GM21576 (cell line): Measurements from ENCODE around the gene ANKS1B.
"Not testable (repeated sequence)": the region's sequence is repeated elsewhere in the genome, so short reads cannot be mapped to it uniquely, and the experiment has no call there.

Experiments
- ATAC-seq: cut with Tn5 transposase; IDR thresholded peaks from one replicate; pipeline ENCODE4 v1.9.1; 2021; ENCODE audit warnings: mild to moderate bottlenecking, moderate library complexity; ENCODE audit not compliant: unreplicated experiment

Gene ANKS1B

GRCh38 chr12:98852181-98852580 is 1132.6 kb downstream of the ANKS1B start:
- ATAC-seq: no peak

GRCh38 chr12:98847242-98847641 is 1137.5 kb downstream of the ANKS1B start:
- no peak for ATAC-seq

- no peak for ATAC-seq
These were observed 1138.8 kb downstream of the ANKS1B start for GRCh38 chr12:98845957-98846356.

GRCh38 chr12:98840325-98840724 is 1144.4 kb downstream of the ANKS1B start:
- no peak for ATAC-seq

- ATAC-seq: no peak
These were observed 1146.5 kb downstream of the ANKS1B start for GRCh38 chr12:98838231-98838647.

GRCh38 chr12:98837134-98837752 is 1147.5 kb downstream of the ANKS1B start:
- not testable (repeated sequence) for ATAC-seq

GRCh38 chr12:98830657-98831056 is 1154.1 kb downstream of the ANKS1B start:
- no peak for ATAC-seq

- ATAC-seq: no peak
These were observed 1155.7 kb downstream of the ANKS1B start for GRCh38 chr12:98828802-98829600.

GRCh38 chr12:98823012-98823411 is 1161.7 kb downstream of the ANKS1B start:
- no peak for ATAC-seq

- ATAC-seq: no peak
These were observed 1162.9 kb downstream of the ANKS1B start for GRCh38 chr12:98821866-98822265.

GRCh38 chr12:98821232-98821631 is 1163.5 kb downstream of the ANKS1B start:
- ATAC-seq: no peak

GRCh38 chr12:98819821-98820404 is 1164.8 kb downstream of the ANKS1B start:
- no peak for ATAC-seq

GRCh38 chr12:98819071-98819470 is 1165.7 kb downstream of the ANKS1B start:
- ATAC-seq: no peak

- no peak for ATAC-seq
These were observed 1166.5 kb downstream of the ANKS1B start for GRCh38 chr12:98818239-98818638.

GRCh38 chr12:98817742-98818141 is 1167.0 kb downstream of the ANKS1B start:
- ATAC-seq: no peak

- ATAC-seq: no peak
These were observed 1168.0 kb downstream of the ANKS1B start for GRCh38 chr12:98816720-98817119.

GRCh38 chr12:98814254-98814653 is 1170.5 kb downstream of the ANKS1B start:
- no peak for ATAC-seq

GRCh38 chr12:98812225-98812624 is 1172.5 kb downstream of the ANKS1B start:
- no peak for ATAC-seq

- no peak for ATAC-seq
These were observed 1176.4 kb downstream of the ANKS1B start for GRCh38 chr12:98808243-98808875.

- no peak for ATAC-seq
These were observed 1177.5 kb downstream of the ANKS1B start for GRCh38 chr12:98807187-98807586.

- ATAC-seq: no peak
These were observed 1181.1 kb downstream of the ANKS1B start for GRCh38 chr12:98803468-98804209.
